ENCODE results near the gene UBE2J2.

The UBE2J2 gene

GRCh38 chr1:1225238-1225845 is 48.3 kb downstream of the UBE2J2 start:
- DNase-seq, result no peak

- DNase-seq, result no peak
Observed at GRCh38 chr1:1223891-1224290, 49.8 kb downstream of the UBE2J2 start.

GRCh38 chr1:1223321-1223720 is 50.3 kb downstream of the UBE2J2 start:
- DNase-seq, result no peak

- no peak for DNase-seq
Observed at GRCh38 chr1:1222575-1223225, 51.0 kb downstream of the UBE2J2 start.

- DNase-seq, result no peak
Observed at GRCh38 chr1:1221887-1222574, 51.6 kb downstream of the UBE2J2 start.

- DNase-seq, result no peak
Observed at GRCh38 chr1:1220197-1220596, 53.5 kb downstream of the UBE2J2 start.

- no peak for DNase-seq
Observed at GRCh38 chr1:1219341-1219740, 54.3 kb downstream of the UBE2J2 start.

GRCh38 chr1:1218524-1219200 is 55.0 kb downstream of the UBE2J2 start:
- DNase-seq, result no peak

- DNase-seq, result no peak
Observed at GRCh38 chr1:1217621-1218523, 55.8 kb downstream of the UBE2J2 start.

- DNase-seq, result no peak
Observed at GRCh38 chr1:1216770-1217620, 56.7 kb downstream of the UBE2J2 start.

- DNase-seq, result no peak
Observed at GRCh38 chr1:1215881-1216605, 57.6 kb downstream of the UBE2J2 start.

GRCh38 chr1:1215080-1215676 is 58.5 kb downstream of the UBE2J2 start:
- no peak for DNase-seq

- DNase-seq, result no peak
Observed at GRCh38 chr1:1213345-1214265, 60.0 kb downstream of the UBE2J2 start, which contains the start of gene TNFRSF4. Gene TNFRSF4 (minus strand): TSS chr1:1214153. CDS start chr1:1214127, 26 bp downstream.

GRCh38 chr1:1212780-1213344 is 60.8 kb downstream of the UBE2J2 start:
- no peak for DNase-seq

GRCh38 chr1:1211541-1212441 is 61.9 kb downstream of the UBE2J2 start:
- no peak for DNase-seq

GRCh38 chr1:1210726-1211540 is 62.7 kb downstream of the UBE2J2 start:
- DNase-seq, result no peak
